GM23338 (cell line): Measurements from ENCODE around the gene TEX44. TPM values are rescaled to one million over a fixed set of nuclear protein-coding genes. Genes with fewer than 3 reads are reported as not detected.

ENCODE experiments used
- ATAC-seq: fragments of 200-7000 bp; cut with Tn5 transposase; 3 replicates; pipeline ENCODE4 v1.9.1; 2020
- DNase-seq: peaks from one replicate; pipeline ENCODE4 v3.0.0-alpha.2; 2015; ENCODE audit warnings: low spot score
- H2AFZ ChIP-seq: fragments of 200-600 bp; sonication (generic); 2 replicates; pipeline ENCODE4 v1.8.0; 2016; ENCODE audit warnings: antibody characterized with exemption, mild to moderate bottlenecking, moderate library complexity
- H3F3A ChIP-seq: fragments of 200-600 bp; sonication (generic); replicated peaks from 2 replicates; pipeline ENCODE4 v1.8.0; 2017; ENCODE audit warnings: antibody characterized with exemption, mixed run types, low read depth
- H3K27ac ChIP-seq: fragments of 200-600 bp; sonication (generic); 2 replicates; pipeline ENCODE4 v1.6.1; 2016; ENCODE audit warnings: low read depth
- H3K27me3 ChIP-seq: fragments of 200-600 bp; sonication (generic); 2 replicates; pipeline ENCODE4 v1.8.0; 2016; ENCODE audit warnings: mild to moderate bottlenecking, mixed run types, moderate library complexity; ENCODE audit not compliant: insufficient read depth
- H3K36me3 ChIP-seq: fragments of 200-600 bp; sonication (generic); 2 replicates; pipeline ENCODE4 v1.8.0; 2016; ENCODE audit warnings: mild to moderate bottlenecking; ENCODE audit not compliant: insufficient read depth
- H3K4me1 ChIP-seq: fragments of 200-600 bp; sonication (generic); 2 replicates; pipeline ENCODE4 v1.8.0; 2016; ENCODE audit warnings: mild to moderate bottlenecking, moderate library complexity; ENCODE audit not compliant: insufficient read depth
- H3K4me2 ChIP-seq: fragments of 200-600 bp; sonication (generic); 2 replicates; pipeline ENCODE4 v1.7.1; 2017; ENCODE audit warnings: mixed run types
- H3K4me3 ChIP-seq: fragments of 200-600 bp; sonication (generic); 2 replicates; pipeline ENCODE4 v1.6.1; 2016; ENCODE audit warnings: mixed run types
- H3K79me2 ChIP-seq: fragments of 200-600 bp; sonication (generic); replicated peaks from 2 replicates; pipeline ENCODE4 v1.8.0; 2017; ENCODE audit warnings: mild to moderate bottlenecking; ENCODE audit not compliant: insufficient read depth
- H3K9me2 ChIP-seq: fragments of 200-600 bp; sonication (generic); 2 replicates; pipeline ENCODE4 v1.8.0; 2017; ENCODE audit not compliant: insufficient read depth
- H4K20me1 ChIP-seq: fragments of 200-600 bp; sonication (generic); replicated peaks from 2 replicates; pipeline ENCODE4 v1.8.0; 2017; ENCODE audit warnings: mild to moderate bottlenecking; ENCODE audit not compliant: insufficient read depth
- H3K27ac Mint-ChIP-seq: 2 replicates; pipeline ENCODE4 v1.8.0; 2020; ENCODE audit warnings: inconsistent platforms, mild to moderate bottlenecking, moderate library complexity, mixed read lengths
- H3K27me3 Mint-ChIP-seq: 3 replicates; pipeline ENCODE4 v1.8.0; 2022; ENCODE audit warnings: low read depth, mild to moderate bottlenecking, moderate library complexity, mixed read lengths, inconsistent platforms; ENCODE audit not compliant: insufficient read depth, poor library complexity
- H3K36me3 Mint-ChIP-seq: 3 replicates; pipeline ENCODE4 v1.8.0; 2021; ENCODE audit warnings: low read depth, mild to moderate bottlenecking, inconsistent platforms, moderate library complexity, mixed read lengths
- H3K4me1 Mint-ChIP-seq: 3 replicates; pipeline ENCODE4 v1.8.0; 2020; ENCODE audit warnings: mild to moderate bottlenecking, inconsistent platforms, mixed read lengths
- H3K4me3 Mint-ChIP-seq: 3 replicates; pipeline ENCODE4 v1.8.0; 2021; ENCODE audit warnings: moderate library complexity, mild to moderate bottlenecking, inconsistent platforms, mixed read lengths
- H3K9me3 Mint-ChIP-seq: 3 replicates; pipeline ENCODE4 v1.8.0; 2020; ENCODE audit warnings: moderate library complexity, mild to moderate bottlenecking, inconsistent platforms, mixed read lengths
- CREB1 ChIP-seq: fragments of 250-450 bp; sonication (Bioruptor Pico); IDR thresholded peaks from 2 replicates; pipeline ENCODE4 v1.5.0; 2020; ENCODE audit warnings: low read depth, mild to moderate bottlenecking, moderate library complexity
- CTCF ChIP-seq, 2 experiments: fragments of 200-600 bp in 1 of 2; sonication (generic) in 1 of 2; conservative IDR thresholded peaks; 2 replicates each; pipeline versions ENCODE4 v1.5.1 to v1.6.1; 2016 to 2017; ENCODE audit warnings: antibody characterized with exemption in 2 of 2, low read depth in 2 of 2, mild to moderate bottlenecking in 2 of 2, moderate library complexity in 1 of 2
- EZH2phosphoT487 ChIP-seq: fragments of 200-600 bp; sonication (generic); IDR thresholded peaks from one replicate; pipeline ENCODE4 v1.8.1; 2018; ENCODE audit warnings: antibody characterized with exemption; ENCODE audit not compliant: unreplicated experiment
- NANOG ChIP-seq: IDR thresholded peaks from 2 replicates; pipeline ENCODE4 v1.6.1; 2016; ENCODE audit warnings: antibody characterized with exemption, borderline replicate concordance
- REST ChIP-seq: IDR thresholded peaks from one replicate; pipeline ENCODE4 v1.6.1; 2018; ENCODE audit warnings: antibody characterized with exemption; ENCODE audit not compliant: unreplicated experiment
- STAT1 ChIP-seq: IDR thresholded peaks from one replicate; pipeline ENCODE4 v1.6.1; 2016; ENCODE audit warnings: antibody characterized with exemption; ENCODE audit not compliant: unreplicated experiment
- ZNF331 ChIP-seq: fragments of 250-450 bp; sonication (Bioruptor Pico); IDR thresholded peaks from 2 replicates; pipeline ENCODE4 v1.5.0; 2020; ENCODE audit warnings: low read depth, mild to moderate bottlenecking, moderate library complexity
- ZNF462 ChIP-seq: fragments of 250-450 bp; sonication (Bioruptor Pico); IDR thresholded peaks from 2 replicates; pipeline ENCODE4 v1.5.0; 2020; ENCODE audit warnings: mild to moderate bottlenecking, moderate library complexity
- polyA plus RNA-seq: library from polyadenylated mRNA; unstranded; fragments of >200 nt; fragmentation: Nextera tagmentation; extraction: Ambion mirVana; gene quantifications from 2 replicates; pipeline ENCODE4 v1.2.1, GENCODE V29; 2016
- total RNA-seq: library from RNA; depleted of rRNA; stranded (reverse); fragments of >200 nt; shearing (Covaris generic); gene quantifications from 2 replicates; pipeline ENCODE4 v1.2.3, GENCODE V29; 2014

The TEX44 gene
- total and polyA plus RNA-seq, 2 experiments from 2014 or later = not detected

GRCh38 chr2:231552752-231553151, 39.9 kb upstream of the TEX44 start:
- DNase-seq = no peak
- no peak for TF ChIP-seq STAT1
- TF ChIP-seq CREB1 (CRISPR knock-in tag) = no peak
- TF ChIP-seq ZNF331 (CRISPR knock-in tag) = no peak
- no peak for TF ChIP-seq REST
- TF ChIP-seq NANOG = no peak
- no peak for TF ChIP-seq EZH2phosphoT487
- TF ChIP-seq CTCF (conservative IDR thresholded peaks at IDR 0.05; ENCODE audit: low read depth in 2 of 2) = no peak
- Histone ChIP-seq H3K36me3 (no peaks in the 10 kb centered on the region), H3K4me3 (no peak overlapping the region), H3K27ac (no peak overlapping the region), H4K20me1 (no peaks in the 10 kb centered on the region), H3K4me1 (no peaks in the 10 kb centered on the region), H3K79me2 (no peaks in the 10 kb centered on the region), H3K27me3 (no peaks in the 10 kb centered on the region), H3K9me2 (no peaks in the 10 kb centered on the region), H3K4me2 (no peak overlapping the region), H3F3A (no peaks in the 10 kb centered on the region), H2AFZ (no peak overlapping the region)
- Mint-ChIP-seq H3K4me1 (no peaks in the 10 kb centered on the region), H3K4me3 (no peak overlapping the region), H3K9me3 (peaks cover 30% of the 10 kb centered on the region), H3K27ac (no peak overlapping the region), H3K36me3 (peaks cover 13% of the 10 kb centered on the region), H3K27me3 (no peaks in the 10 kb centered on the region)
- no peak for ATAC-seq

GRCh38 chr2:231554327-231554726, 38.3 kb upstream of the TEX44 start:
- H3F3A ChIP-seq = no peaks in the 10 kb centered on the region
- Mint-ChIP-seq H3K9me3 (peaks cover 30% of the 10 kb centered on the region), H3K4me1 (no peaks in the 10 kb centered on the region), H3K36me3 (peaks cover 13% of the 10 kb centered on the region), H3K4me3 (no peak overlapping the region), H3K27me3 (no peaks in the 10 kb centered on the region), H3K27ac (no peak overlapping the region)
- H3K27ac ChIP-seq = no peak overlapping the region
- H3K36me3 ChIP-seq = no peaks in the 10 kb centered on the region
- DNase-seq = no peak
- no peak overlapping the region for H3K4me3 ChIP-seq
- no peak overlapping the region for H3K4me2 ChIP-seq
- no peaks in the 10 kb centered on the region for H3K9me2 ChIP-seq
- no peak for ATAC-seq
- no peaks in the 10 kb centered on the region for H3K79me2 ChIP-seq
- H3K27me3 ChIP-seq = no peaks in the 10 kb centered on the region
- H4K20me1 ChIP-seq = no peaks in the 10 kb centered on the region
- no peaks in the 10 kb centered on the region for H3K4me1 ChIP-seq
- no peak overlapping the region for H2AFZ ChIP-seq
- TF ChIP-seq ZNF462 (CRISPR knock-in tag) (no peak), NANOG (no peak), CTCF (conservative IDR thresholded peaks at IDR 0.05; ENCODE audit: low read depth in 2 of 2) (no peak)
